ENCODE results near the gene PIF1.

GRCh38 chr15:64836023-64836536 is 10.6 kb upstream of the PIF1 start:
- TF ChIP-seq, protein P1, sequence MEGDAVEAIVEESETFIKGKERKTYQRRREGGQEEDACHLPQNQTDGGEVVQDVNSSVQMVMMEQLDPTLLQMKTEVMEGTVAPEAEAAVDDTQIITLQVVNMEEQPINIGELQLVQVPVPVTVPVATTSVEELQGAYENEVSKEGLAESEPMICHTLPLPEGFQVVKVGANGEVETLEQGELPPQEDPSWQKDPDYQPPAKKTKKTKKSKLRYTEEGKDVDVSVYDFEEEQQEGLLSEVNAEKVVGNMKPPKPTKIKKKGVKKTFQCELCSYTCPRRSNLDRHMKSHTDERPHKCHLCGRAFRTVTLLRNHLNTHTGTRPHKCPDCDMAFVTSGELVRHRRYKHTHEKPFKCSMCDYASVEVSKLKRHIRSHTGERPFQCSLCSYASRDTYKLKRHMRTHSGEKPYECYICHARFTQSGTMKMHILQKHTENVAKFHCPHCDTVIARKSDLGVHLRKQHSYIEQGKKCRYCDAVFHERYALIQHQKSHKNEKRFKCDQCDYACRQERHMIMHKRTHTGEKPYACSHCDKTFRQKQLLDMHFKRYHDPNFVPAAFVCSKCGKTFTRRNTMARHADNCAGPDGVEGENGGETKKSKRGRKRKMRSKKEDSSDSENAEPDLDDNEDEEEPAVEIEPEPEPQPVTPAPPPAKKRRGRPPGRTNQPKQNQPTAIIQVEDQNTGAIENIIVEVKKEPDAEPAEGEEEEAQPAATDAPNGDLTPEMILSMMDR (optimal IDR thresholded peaks at IDR 0.05 in 1 of 3, IDR thresholded peaks at IDR 0.05 in 1 of 3, conservative IDR thresholded peaks at IDR 0.05 in 1 of 3; ENCODE audit: extremely low read depth in 1 of 3, insufficient read depth in 2 of 3, low read length in 3 of 3) = no peak
- no peak for TF ChIP-seq EZH2 (IDR thresholded peaks at IDR 0.05; ENCODE audit: low read length)
